ENCODE results near the gene CXXC4. TPM values are rescaled to one million over a fixed set of nuclear protein-coding genes. Genes with fewer than 3 reads are reported as not detected.

The CXXC4 gene
- total RNA-seq, result 0.05 TPM in 1 of 2 replicates, not detected in the other

- peak; percentile 29 for DNase-seq (ENCODE audit: low read depth)
Measured at GRCh38 chr4:104494822-104495559, at the start of gene CXXC4. Gene CXXC4, minus strand, starts transcription at chr4:104494894. Its CDS starts 3,092 bp downstream, at chr4:104491802.

- DNase-seq (ENCODE audit: low read depth), result no peak
Measured at GRCh38 chr4:104533156-104533555, 38.5 kb upstream of the CXXC4 start.

- DNase-seq (ENCODE audit: low read depth), result no peak
Measured at GRCh38 chr4:104532677-104533076, 38.0 kb upstream of the CXXC4 start.

- DNase-seq (ENCODE audit: low read depth), result peak; percentile 11
Measured at GRCh38 chr4:104531390-104531789, 36.7 kb upstream of the CXXC4 start.

GRCh38 chr4:104530426-104530825 is 35.7 kb upstream of the CXXC4 start:
- DNase-seq (ENCODE audit: low read depth), result no peak

GRCh38 chr4:104524591-104524990 is 29.9 kb upstream of the CXXC4 start:
- peak; percentile 12 for DNase-seq (ENCODE audit: low read depth)

- DNase-seq (ENCODE audit: low read depth), result no peak
Measured at GRCh38 chr4:104524026-104524425, 29.3 kb upstream of the CXXC4 start.

- DNase-seq (ENCODE audit: low read depth), result no peak
Measured at GRCh38 chr4:104519588-104519987, 24.9 kb upstream of the CXXC4 start.

- DNase-seq (ENCODE audit: low read depth), result no peak
Measured at GRCh38 chr4:104516884-104517283, 22.2 kb upstream of the CXXC4 start.

- DNase-seq (ENCODE audit: low read depth), result no peak
Measured at GRCh38 chr4:104508224-104508623, 13.5 kb upstream of the CXXC4 start.

- DNase-seq (ENCODE audit: low read depth), result no peak
Measured at GRCh38 chr4:104507112-104507511, 12.4 kb upstream of the CXXC4 start.

GRCh38 chr4:104504536-104504935 is 9.8 kb upstream of the CXXC4 start:
- no peak for DNase-seq (ENCODE audit: low read depth)

- DNase-seq (ENCODE audit: low read depth), result no peak
Measured at GRCh38 chr4:104502471-104502870, 7.8 kb upstream of the CXXC4 start.

GRCh38 chr4:104501290-104501689 is 6.6 kb upstream of the CXXC4 start:
- DNase-seq (ENCODE audit: low read depth), result no peak

- DNase-seq (ENCODE audit: low read depth), result no peak
Measured at GRCh38 chr4:104500442-104500841, 5.7 kb upstream of the CXXC4 start.

- DNase-seq (ENCODE audit: low read depth), result no peak
Measured at GRCh38 chr4:104494185-104494584, 509 bp downstream of the CXXC4 start.

- DNase-seq (ENCODE audit: low read depth), result no peak
Measured at GRCh38 chr4:104493081-104493831, 1.4 kb downstream of the CXXC4 start.

GRCh38 chr4:104492183-104492771 is 2.4 kb downstream of the CXXC4 start:
- peak; percentile 54 for DNase-seq (ENCODE audit: low read depth)

GRCh38 chr4:104491481-104492182 is 3.1 kb downstream of the CXXC4 start:
- no peak for DNase-seq (ENCODE audit: low read depth)

- DNase-seq (ENCODE audit: low read depth), result peak; percentile 54
Measured at GRCh38 chr4:104490770-104491480, 3.8 kb downstream of the CXXC4 start.

- no peak for DNase-seq (ENCODE audit: low read depth)
Measured at GRCh38 chr4:104490096-104490769, 4.5 kb downstream of the CXXC4 start.

Measured in renal cortical epithelial cell (primary cell).